ENCODE results near the gene PHYH.

The PHYH gene

DNA sequence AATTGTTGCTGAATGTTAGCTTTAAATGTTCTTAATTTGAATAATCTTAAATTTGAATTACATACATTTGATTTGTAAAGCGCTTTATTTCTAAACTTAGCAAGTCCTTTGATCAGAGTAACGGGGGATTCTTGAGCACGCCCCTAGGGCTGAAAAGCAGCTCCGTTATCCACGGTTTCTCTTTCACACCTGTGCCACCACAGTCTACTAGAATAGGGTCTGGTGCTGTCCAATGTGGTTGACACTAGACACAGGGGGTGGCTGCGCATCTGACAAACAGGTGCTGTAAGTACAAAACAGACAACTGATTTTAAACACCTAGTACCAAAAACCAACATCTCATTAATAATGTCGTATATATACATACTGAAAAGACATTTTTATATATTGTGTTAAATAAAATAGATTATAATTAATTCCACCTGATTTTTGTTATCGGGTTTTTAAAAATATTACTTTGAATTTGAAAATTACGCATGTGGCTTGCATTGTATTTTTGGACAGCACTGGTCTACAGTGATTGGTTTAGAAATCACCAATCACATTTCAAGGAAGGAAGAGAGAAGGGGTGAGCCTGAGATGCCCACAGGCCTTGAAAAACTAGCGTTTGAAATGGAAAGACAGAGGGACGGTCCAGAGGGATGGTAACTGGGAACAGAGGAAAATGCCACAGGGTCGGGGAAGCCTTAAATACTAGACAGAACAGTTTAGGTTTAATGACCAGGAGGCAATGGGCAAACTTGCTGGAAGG is 40.9 kb upstream of the PHYH start:
- CTCF ChIA-PET = no interaction called here
- TF ChIP-seq, protein P1, sequence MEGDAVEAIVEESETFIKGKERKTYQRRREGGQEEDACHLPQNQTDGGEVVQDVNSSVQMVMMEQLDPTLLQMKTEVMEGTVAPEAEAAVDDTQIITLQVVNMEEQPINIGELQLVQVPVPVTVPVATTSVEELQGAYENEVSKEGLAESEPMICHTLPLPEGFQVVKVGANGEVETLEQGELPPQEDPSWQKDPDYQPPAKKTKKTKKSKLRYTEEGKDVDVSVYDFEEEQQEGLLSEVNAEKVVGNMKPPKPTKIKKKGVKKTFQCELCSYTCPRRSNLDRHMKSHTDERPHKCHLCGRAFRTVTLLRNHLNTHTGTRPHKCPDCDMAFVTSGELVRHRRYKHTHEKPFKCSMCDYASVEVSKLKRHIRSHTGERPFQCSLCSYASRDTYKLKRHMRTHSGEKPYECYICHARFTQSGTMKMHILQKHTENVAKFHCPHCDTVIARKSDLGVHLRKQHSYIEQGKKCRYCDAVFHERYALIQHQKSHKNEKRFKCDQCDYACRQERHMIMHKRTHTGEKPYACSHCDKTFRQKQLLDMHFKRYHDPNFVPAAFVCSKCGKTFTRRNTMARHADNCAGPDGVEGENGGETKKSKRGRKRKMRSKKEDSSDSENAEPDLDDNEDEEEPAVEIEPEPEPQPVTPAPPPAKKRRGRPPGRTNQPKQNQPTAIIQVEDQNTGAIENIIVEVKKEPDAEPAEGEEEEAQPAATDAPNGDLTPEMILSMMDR (conservative IDR thresholded peaks at IDR 0.05; ENCODE audit: low read depth) = no peak
- DNase-seq (ENCODE audit: low spot score) = no peak
- H3K27ac ChIP-seq = no peak overlapping the region
- POLR2A ChIA-PET (ENCODE audit: low non-redundant PET) = no interaction called here

DNA sequence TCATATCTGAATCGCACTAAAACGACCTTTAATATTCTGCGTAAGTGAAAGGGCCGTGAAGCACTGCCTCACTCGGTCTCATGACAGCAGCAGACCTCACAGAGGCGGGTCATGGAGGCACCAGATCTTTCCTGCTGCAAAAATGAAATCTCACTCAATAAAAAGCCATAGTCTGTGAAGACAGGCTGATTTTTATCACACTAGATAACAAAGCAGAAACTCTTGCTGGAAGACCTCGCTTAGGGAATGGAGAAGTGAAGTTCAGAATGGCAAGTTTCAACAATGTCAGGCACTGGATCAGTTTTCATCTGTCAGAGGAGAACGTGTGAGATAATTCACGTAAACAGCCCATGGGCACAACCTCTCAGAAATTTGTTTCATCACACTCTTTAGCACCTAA is 40.2 kb upstream of the PHYH start:
- no peak for DNase-seq (ENCODE audit: low spot score)
- H3K27ac ChIP-seq = no peak overlapping the region
- ChIA-PET CTCF (no interaction called here), POLR2A (ENCODE audit: low non-redundant PET) (no interaction called here)
- TF ChIP-seq, protein P1 (conservative IDR thresholded peaks at IDR 0.05; ENCODE audit: low read depth) = no peak

DNA sequence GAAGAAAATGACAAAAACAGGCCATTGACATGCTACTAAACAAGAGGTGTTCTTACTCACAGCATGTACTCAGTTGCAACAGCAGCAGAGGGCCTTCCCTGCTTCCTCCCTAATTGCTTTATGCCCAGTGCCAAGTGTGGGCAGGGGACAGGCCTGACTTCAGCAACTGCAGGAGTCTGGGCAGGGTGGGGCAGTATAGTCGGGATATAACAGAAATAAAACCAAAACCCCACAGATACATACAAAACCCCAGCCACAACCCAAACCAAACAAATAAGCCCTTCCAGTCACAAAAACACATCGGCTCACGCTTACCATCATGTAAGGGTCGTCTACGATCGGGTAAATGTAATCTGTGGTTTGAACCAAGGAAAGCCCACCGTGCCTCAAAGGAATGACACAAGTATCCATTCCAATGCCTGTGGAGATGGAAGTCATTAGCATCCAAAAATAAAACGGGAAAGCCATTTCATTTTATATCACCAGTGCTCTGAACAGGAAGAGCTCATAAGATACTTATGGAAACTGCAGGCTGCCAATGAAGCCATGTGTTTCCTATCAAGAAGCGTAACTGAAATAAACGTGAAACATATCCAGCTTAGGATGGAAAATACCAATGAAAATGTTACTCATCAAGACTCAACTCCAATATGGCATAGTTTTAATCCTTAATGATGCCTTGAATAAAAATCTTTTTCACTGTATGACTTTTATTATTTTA is 38.7 kb upstream of the PHYH start:
- ChIA-PET CTCF (no interaction called here), POLR2A (ENCODE audit: low non-redundant PET) (no interaction called here)
- H3K27ac ChIP-seq = no peak overlapping the region
- no peak for DNase-seq (ENCODE audit: low spot score)
- TF ChIP-seq, protein P1 (conservative IDR thresholded peaks at IDR 0.05; ENCODE audit: low read depth) = no peak

DNA sequence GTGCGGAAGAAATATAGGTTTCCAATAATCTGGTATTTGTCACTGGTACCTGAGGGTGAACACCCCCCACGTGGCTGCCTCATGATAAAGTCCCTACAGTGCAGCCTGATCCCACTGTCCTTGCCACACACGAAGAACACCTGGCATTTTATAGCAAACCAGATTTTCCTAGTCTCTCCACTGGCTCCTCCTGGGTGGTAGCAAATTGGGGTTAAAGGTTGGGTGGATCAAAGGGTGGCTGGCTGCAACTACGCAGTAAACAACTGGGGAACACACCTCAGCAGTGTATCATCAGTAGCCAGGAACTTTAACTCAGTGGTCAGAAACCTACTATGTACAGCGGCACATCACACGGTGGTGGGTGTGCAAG is 37.9 kb upstream of the PHYH start:
- DNase-seq (ENCODE audit: low spot score) = no peak
- ChIA-PET POLR2A (ENCODE audit: low non-redundant PET) (no interaction called here), CTCF (no interaction called here)
- H3K27ac ChIP-seq = no peak overlapping the region
- TF ChIP-seq, protein P1 (conservative IDR thresholded peaks at IDR 0.05; ENCODE audit: low read depth) = no peak

DNA sequence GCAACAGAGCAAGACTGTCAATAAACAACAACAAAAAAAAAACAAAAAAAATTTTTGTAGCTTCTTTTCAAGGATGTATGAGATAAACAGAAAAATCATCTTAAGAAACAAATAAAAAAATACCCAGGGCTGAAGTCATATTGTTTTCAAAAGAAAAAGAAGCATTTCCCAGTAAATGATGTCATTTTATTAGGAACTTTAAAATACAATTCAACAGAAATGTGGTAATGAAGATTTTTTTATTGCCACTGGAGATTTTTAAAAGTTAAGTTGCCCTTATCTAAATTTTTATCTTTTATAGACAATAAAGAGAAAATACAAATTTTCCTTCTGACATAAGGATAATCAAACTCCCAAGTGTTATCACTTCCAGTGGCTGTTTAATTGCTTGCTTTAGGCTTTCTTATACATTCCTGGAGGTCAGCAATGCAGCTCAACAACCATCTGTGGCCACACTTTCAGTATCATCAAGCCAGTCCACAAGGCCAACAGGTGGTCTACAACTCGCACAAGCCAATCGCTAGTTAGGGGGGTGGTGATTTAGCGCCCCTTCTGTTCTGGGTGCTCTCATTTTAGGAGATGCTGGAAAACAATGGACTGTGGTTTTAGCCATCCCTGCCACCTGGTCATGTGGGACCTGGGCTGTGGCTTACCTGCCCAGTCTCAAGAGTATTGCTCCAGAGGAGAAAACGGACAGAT is 37.4 kb upstream of the PHYH start:
- ChIA-PET POLR2A (ENCODE audit: low non-redundant PET) (no interaction called here), CTCF (no interaction called here)
- TF ChIP-seq, protein P1 (conservative IDR thresholded peaks at IDR 0.05; ENCODE audit: low read depth) = no peak

DNA sequence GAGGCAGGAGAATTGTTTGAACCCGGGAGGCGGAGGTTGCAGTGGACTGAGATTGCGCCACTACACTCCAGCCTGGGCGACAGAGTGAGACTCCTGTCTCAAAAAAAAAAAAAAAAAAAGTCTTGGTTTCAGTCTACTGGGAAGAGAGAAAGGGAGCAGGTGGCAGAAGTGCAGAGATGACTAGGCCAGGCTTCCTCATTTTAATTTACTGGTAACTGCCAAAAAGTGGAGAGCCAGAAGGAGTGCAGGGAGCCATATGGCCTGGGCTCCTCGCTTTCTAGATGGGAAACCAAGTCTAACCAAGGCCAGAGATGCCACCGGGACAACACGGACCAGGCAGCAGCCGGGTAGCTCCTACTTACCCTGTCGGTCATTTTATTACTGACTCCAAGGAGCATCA is 36.0 kb upstream of the PHYH start:
- CTCF ChIA-PET = interaction anchor here (0.6 kb wide), 1 partner anchor 1122 kb away, joined by 3 read pairs; no protein-coding TSS in a partner anchor
- DNase-seq (ENCODE audit: low spot score) = no peak
- no peak overlapping the region for H3K27ac ChIP-seq
- TF ChIP-seq, protein P1 (conservative IDR thresholded peaks at IDR 0.05; ENCODE audit: low read depth) = no peak
- POLR2A ChIA-PET (ENCODE audit: low non-redundant PET) = no interaction called here

More for the DNA sequence above, 37.4 kb upstream of the PHYH start:
- DNase-seq (ENCODE audit: low spot score) = no peak
- no peak overlapping the region for H3K27ac ChIP-seq

Measured in RWPE1 (cell line).